KMS-11 (cell line): ENCODE measurements around the gene NEK8.

Experiments used
- H2AFZ ChIP-seq: fragments of 200-600 bp; sonication (generic); 2 replicates; pipeline ENCODE4 v1.6.1; 2016; ENCODE audit warnings: antibody characterized with exemption, mixed run types, low read depth
- H3K27ac ChIP-seq: fragments of 200-600 bp; sonication (generic); 2 replicates; pipeline ENCODE4 v1.6.1; 2016; ENCODE audit warnings: mild to moderate bottlenecking, mixed run types
- H3K27me3 ChIP-seq: fragments of 200-600 bp; sonication (generic); 2 replicates; pipeline ENCODE4 v1.6.1; 2017; ENCODE audit warnings: mild to moderate bottlenecking, low read depth, mixed run types, moderate library complexity; ENCODE audit not compliant: insufficient read depth
- H3K36me3 ChIP-seq: fragments of 200-600 bp; sonication (generic); 2 replicates; pipeline ENCODE4 v1.6.1; 2017; ENCODE audit warnings: mild to moderate bottlenecking, mixed run types; ENCODE audit not compliant: insufficient read depth
- H3K4me1 ChIP-seq: fragments of 200-600 bp; sonication (generic); 2 replicates; pipeline ENCODE4 v1.6.1; 2016; ENCODE audit warnings: mild to moderate bottlenecking, low read depth, mixed run types; ENCODE audit not compliant: poor library complexity, severe bottlenecking
- H3K4me2 ChIP-seq: fragments of 200-600 bp; sonication (generic); 2 replicates; pipeline ENCODE4 v1.7.0; 2016; ENCODE audit warnings: mild to moderate bottlenecking, mixed run types
- H3K4me3 ChIP-seq: fragments of 200-600 bp; sonication (generic); IDR thresholded peaks from 2 replicates; pipeline ENCODE4 v1.6.1; 2017; ENCODE audit warnings: low read depth, low read length, mixed read lengths; ENCODE audit not compliant: insufficient read depth
- H3K79me2 ChIP-seq: fragments of 200-600 bp; sonication (generic); 2 replicates; pipeline ENCODE4 v1.6.1; 2016; ENCODE audit warnings: low read depth, mixed run types; ENCODE audit not compliant: insufficient read depth
- H3K9ac ChIP-seq: fragments of 200-600 bp; sonication (generic); 2 replicates; pipeline ENCODE4 v1.6.1; 2016; ENCODE audit warnings: mild to moderate bottlenecking, mixed run types
- H4K20me1 ChIP-seq: fragments of 200-600 bp; sonication (generic); 2 replicates; pipeline ENCODE4 v1.6.1; 2016; ENCODE audit warnings: mild to moderate bottlenecking, mixed run types; ENCODE audit not compliant: insufficient read depth
- CTCF ChIP-seq: fragments of 200-600 bp; sonication (generic); conservative IDR thresholded peaks from 2 replicates; pipeline ENCODE4 v1.6.1; 2017; ENCODE audit warnings: low read depth, mild to moderate bottlenecking, antibody characterized with exemption, low read length, moderate library complexity, mixed read lengths

NEK8 gene

DNA sequence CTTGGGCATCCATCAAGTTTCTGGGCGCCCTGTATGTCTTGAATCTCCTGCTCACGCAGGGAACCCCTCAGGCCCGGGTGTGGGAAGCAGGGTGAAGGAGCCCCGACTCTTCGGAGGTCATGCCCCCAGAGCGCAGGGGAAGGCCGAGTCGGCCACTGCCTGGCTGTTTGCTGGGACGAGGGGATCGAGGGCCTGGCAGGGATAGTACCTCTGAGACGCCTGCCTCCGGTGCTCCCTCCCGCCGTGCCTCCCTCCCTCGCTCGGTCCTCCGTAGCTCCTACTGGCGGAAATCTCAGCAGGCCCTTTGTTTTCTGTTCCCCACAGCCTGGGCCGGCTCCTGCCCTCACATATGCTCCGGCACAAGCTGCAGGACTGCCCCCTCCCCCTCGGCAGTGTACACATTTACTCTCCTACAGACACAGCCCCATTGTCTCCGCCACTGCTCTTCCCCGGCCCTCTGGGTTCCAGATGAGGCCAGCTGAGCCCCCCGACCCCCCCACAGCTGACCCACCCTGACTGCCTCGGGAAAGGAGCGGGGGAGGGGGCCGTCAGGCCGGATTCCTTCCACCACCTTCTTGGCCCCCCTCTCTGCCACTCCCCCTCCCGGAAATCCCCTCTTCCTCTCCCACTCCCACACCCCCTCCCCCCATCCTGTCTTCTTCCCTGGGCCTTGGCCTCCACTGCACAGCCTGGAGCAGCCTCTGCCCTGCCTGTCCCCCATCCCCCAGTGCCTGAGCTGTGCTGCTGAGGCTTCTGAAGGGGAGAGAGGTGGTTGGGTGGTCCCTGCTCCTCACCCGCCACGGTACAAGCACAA, 16.6 kb downstream of the NEK8 start:
- Histone ChIP-seq H3K27me3 (no peaks in the 10 kb centered on the region), H2AFZ (peak overlapping the region; percentile 17; the same call in 1 of the 2 replicates)

DNA sequence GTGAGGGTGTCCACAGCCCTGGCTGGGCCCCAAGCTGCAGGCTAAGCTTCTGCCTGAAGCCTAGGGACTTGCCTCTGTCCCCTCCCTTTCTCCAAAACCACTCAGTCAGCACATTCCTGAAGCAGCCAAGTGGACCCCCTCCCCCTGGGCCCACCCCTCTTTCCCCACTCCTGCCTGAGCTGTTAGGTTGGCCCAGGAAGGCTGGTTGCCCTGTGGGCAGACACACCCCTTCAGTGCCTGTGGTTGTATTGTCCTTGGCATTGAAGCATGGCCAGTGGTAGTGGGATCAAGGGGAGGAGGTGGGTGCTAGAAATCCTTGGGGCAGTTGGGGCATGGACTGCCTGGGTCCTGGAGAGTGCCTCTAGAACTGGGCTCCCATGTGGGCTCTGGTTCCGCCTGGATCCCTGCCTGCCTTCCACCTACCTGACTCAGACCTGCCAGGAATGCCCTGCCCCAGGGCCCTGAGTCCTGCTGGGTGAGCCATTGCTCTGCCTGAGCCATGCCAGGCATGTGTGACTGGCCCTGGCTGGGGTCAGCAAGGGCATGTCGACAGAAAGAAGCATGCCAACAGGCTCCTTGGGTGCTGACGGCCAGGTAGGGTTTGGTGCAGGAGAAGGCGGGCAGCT, 17.3 kb downstream of the NEK8 start:
- H3K4me3 ChIP-seq = no peak overlapping the region
- peak overlapping the region; percentile 82; the same call in 1 of the 2 replicates for H3K9ac ChIP-seq
- no peaks in the 10 kb centered on the region for H3K27me3 ChIP-seq
- no peak for TF ChIP-seq CTCF
- H3K4me1 ChIP-seq = peaks cover 47% of the 10 kb centered on the region
- no peak overlapping the region for H2AFZ ChIP-seq
- H4K20me1 ChIP-seq = 0 out of 2 replicates have a peak, but pooled peaks cover 7% of the 10 kb centered on the region
- peak overlapping the region; percentile 62; the same call in 1 of the 2 replicates for H3K27ac ChIP-seq
- H3K36me3 ChIP-seq = no peaks in the 10 kb centered on the region; the same call in 1 of the 2 replicates
- H3K79me2 ChIP-seq = peaks cover 24% of the 10 kb centered on the region
- peak overlapping the region; percentile 93 for H3K4me2 ChIP-seq

More for the DNA sequence above, 16.6 kb downstream of the NEK8 start:
- no peak for TF ChIP-seq CTCF
- no peaks in the 10 kb centered on the region; the same call in 1 of the 2 replicates for H3K36me3 ChIP-seq
- H3K4me3 ChIP-seq = no peak overlapping the region
- H3K27ac ChIP-seq = peak overlapping the region; percentile 62
- H3K9ac ChIP-seq = peak overlapping the region; percentile 82
- H3K4me2 ChIP-seq = peak overlapping the region; percentile 93
- peaks cover 40% of the 10 kb centered on the region for H3K4me1 ChIP-seq
- H4K20me1 ChIP-seq = 0 out of 2 replicates have a peak, but pooled peaks cover 4% of the 10 kb centered on the region
- peaks cover 24% of the 10 kb centered on the region for H3K79me2 ChIP-seq

DNA sequence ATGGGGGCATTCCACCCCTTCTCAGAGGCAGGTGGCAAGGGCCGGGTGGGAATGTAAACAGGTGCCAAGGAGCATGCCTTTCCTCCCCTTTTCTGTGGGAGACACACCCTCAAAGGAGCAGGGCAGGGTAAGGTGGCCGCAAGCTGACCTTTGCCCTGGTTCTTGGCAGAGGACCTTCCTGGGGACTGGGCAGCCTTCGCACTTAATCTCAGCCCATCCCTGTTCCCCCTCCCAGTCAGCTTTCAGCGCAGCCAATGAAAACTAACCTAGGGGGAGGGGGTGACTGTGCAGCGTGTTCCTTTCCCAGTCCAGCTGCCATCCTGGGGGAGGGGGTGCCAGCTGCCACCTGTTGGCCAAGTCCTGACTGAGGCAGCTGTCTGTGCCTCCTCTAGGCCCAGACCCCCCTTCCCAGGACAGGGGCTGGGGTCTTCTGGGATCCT, 18.0 kb downstream of the NEK8 start:
- H3K36me3 ChIP-seq = no peaks in the 10 kb centered on the region; the same call in 1 of the 2 replicates
- H4K20me1 ChIP-seq = 0 out of 2 replicates have a peak, but pooled peaks cover 9% of the 10 kb centered on the region
- peaks cover 48% of the 10 kb centered on the region for H3K4me1 ChIP-seq
- no peaks in the 10 kb centered on the region for H3K27me3 ChIP-seq
- TF ChIP-seq CTCF = no peak
- no peak overlapping the region for H3K27ac ChIP-seq
- H3K4me2 ChIP-seq = peak overlapping the region; percentile 93; the same call in 1 of the 2 replicates
- no peak overlapping the region for H3K9ac ChIP-seq
- H3K79me2 ChIP-seq = peaks cover 24% of the 10 kb centered on the region
- no peak overlapping the region for H3K4me3 ChIP-seq
- no peak overlapping the region for H2AFZ ChIP-seq

- peaks cover 24% of the 10 kb centered on the region for H3K79me2 ChIP-seq
- H3K4me3 ChIP-seq = no peak overlapping the region
- no peak overlapping the region for H3K4me2 ChIP-seq
- TF ChIP-seq CTCF = no peak
- no peak overlapping the region for H3K27ac ChIP-seq
- H3K4me1 ChIP-seq = peaks cover 48% of the 10 kb centered on the region
- H2AFZ ChIP-seq = no peak overlapping the region
- H3K36me3 ChIP-seq = no peaks in the 10 kb centered on the region; the same call in 1 of the 2 replicates
- no peaks in the 10 kb centered on the region for H3K27me3 ChIP-seq
- 0 out of 2 replicates have a peak, but pooled peaks cover 9% of the 10 kb centered on the region for H4K20me1 ChIP-seq
- H3K9ac ChIP-seq = no peak overlapping the region
These were observed 18.6 kb downstream of the NEK8 start for GRCh38 chr17:28747051-28747691.
